GM06990 (cell line): ENCODE measurements around the gene GABRG3.
"Not testable (repeated sequence)": the region's sequence is repeated elsewhere in the genome, so short reads cannot be mapped to it uniquely, and the experiment has no call there.

ENCODE experiments used
- DNase-seq: peaks from one replicate; pipeline ENCODE4 v3.0.0-alpha.2; 2011; ENCODE audit not compliant: insufficient read length; ENCODE audit errors: extremely low read depth
- H3K27me3 ChIP-seq: replicated peaks from 2 replicates; pipeline ENCODE4 v1.6.0; 2011; ENCODE audit warnings: low read length; ENCODE audit not compliant: control insufficient read depth, insufficient read depth
- H3K36me3 ChIP-seq: 2 replicates; pipeline ENCODE4 v1.5.1; 2011; ENCODE audit warnings: low read length; ENCODE audit not compliant: control insufficient read depth, insufficient read depth
- H3K4me3 ChIP-seq: replicated peaks from 2 replicates; pipeline ENCODE4 v1.5.1; 2011; ENCODE audit warnings: low read depth, mild to moderate bottlenecking, control low read depth, low read length
- TF ChIP-seq, protein P1 (sequence below): IDR thresholded peaks from 2 replicates; pipeline ENCODE4 v1.5.1; 2011; ENCODE audit warnings: low read length, control low read depth, mild to moderate bottlenecking, inconsistent platforms; ENCODE audit not compliant: insufficient read depth, poor library complexity, severe bottlenecking

Gene GABRG3

DNA sequence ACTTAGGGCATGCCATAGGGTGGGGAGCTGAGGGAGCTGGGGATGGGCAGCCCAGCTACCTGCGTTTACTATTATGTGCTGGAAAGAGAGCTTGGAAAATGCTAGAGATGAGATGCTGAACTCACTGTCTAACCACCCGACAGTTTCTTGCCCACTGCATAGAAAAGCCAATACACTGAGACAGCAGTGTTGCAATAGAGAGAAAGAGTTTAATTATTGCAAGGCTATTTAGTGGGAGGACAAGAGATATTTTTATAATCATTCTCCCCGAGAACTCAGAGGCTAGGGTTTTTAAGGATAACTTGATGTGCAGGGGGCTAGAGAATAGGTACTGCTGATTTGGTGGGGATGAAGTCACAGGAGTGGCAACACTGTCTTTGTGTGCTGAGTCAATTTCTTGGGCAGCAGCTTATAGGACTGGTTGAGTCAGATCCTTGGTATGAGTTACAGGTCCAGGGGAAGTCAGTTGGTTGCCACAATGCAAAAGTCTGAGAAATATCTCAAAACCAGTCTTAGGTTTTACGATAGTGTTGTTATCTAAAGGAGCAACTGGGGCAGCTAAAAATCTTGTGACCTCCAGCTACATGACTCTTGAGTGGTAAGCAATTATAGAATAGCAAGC lies 205.9 kb downstream of the GABRG3 start:
- no peak overlapping the region for H3K4me3 ChIP-seq
- H3K36me3 ChIP-seq: no peaks in the 10 kb centered on the region
- TF ChIP-seq, protein P1, sequence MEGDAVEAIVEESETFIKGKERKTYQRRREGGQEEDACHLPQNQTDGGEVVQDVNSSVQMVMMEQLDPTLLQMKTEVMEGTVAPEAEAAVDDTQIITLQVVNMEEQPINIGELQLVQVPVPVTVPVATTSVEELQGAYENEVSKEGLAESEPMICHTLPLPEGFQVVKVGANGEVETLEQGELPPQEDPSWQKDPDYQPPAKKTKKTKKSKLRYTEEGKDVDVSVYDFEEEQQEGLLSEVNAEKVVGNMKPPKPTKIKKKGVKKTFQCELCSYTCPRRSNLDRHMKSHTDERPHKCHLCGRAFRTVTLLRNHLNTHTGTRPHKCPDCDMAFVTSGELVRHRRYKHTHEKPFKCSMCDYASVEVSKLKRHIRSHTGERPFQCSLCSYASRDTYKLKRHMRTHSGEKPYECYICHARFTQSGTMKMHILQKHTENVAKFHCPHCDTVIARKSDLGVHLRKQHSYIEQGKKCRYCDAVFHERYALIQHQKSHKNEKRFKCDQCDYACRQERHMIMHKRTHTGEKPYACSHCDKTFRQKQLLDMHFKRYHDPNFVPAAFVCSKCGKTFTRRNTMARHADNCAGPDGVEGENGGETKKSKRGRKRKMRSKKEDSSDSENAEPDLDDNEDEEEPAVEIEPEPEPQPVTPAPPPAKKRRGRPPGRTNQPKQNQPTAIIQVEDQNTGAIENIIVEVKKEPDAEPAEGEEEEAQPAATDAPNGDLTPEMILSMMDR: no peak
- no peak for DNase-seq
- no peaks in the 10 kb centered on the region; the same call in 1 of the 2 replicates for H3K27me3 ChIP-seq

DNA sequence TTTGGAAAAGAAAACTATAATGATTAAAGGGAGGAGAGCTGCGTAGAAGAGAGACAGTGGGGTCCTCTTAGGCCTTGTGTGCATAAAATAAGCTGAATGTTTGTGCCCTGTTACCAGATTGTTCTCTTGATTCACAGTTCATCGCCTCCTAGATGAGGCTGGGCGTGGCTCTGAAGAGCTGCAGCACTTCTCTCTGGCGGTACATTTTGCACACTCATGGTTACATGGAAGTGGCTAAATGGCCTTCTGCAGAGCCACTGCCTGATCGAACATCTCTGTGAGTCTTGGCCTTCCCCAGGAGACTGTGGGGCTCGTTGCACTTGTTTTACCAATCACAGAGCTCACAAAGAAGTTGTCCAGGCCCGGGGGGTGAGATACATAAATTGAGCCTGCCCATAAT lies 208.8 kb downstream of the GABRG3 start:
- TF ChIP-seq, protein P1: no peak
- no peaks in the 10 kb centered on the region for H3K36me3 ChIP-seq
- H3K27me3 ChIP-seq: no peaks in the 10 kb centered on the region
- H3K4me3 ChIP-seq: no peak overlapping the region
- no peak for DNase-seq

DNA sequence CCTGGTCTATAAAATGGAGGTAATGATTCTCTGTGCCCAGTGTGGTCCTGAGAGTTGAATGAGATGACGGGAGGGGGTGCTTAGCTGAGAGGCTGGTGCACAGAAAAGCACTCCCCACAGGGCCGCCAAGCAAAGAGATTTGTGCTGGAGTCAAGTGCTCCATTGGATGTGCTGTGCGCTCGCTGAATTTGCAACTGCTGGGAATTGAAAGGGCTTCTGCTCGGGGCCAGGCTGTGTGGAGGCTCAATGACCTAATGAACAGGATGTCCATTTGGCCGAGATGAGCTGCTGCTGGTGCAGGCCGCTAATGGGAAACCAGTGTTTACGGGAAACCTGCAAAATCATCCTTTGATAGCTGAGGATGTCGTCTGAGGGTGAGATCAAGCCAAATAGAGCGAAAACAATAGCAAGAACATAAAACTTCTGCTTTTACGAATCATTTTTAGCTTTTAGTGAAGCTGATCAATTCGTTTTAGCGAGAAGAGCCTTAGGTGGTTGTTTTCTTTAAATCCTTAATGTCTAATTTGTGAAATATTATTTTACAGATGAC lies 211.7 kb downstream of the GABRG3 start:
- Histone ChIP-seq H3K4me3 (no peak overlapping the region), H3K36me3 (no peaks in the 10 kb centered on the region), H3K27me3 (no peaks in the 10 kb centered on the region)
- TF ChIP-seq, protein P1: no peak
- no peak for DNase-seq

DNA sequence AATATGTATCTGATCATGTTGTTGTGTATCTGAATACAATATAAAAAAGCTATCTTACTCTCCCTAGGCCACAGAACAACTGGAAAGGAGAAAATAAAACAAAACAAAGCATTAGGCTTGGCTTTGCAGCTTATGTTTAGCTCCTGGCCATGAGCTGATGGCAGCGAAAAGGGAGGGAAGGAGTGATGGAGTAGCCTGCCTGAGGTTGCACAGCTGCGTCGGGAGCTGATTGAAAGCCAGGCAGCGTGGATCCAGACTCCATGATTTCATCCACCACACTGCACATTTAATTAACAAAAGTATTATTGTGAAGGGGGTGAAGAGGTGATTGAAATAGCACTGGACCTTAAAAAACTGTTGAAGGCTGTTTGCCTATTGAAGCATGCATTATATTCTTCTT lies 212.2 kb downstream of the GABRG3 start:
- Histone ChIP-seq H3K27me3 (no peaks in the 10 kb centered on the region), H3K4me3 (no peak overlapping the region), H3K36me3 (no peaks in the 10 kb centered on the region)
- DNase-seq: no peak
- TF ChIP-seq, protein P1: no peak

DNA sequence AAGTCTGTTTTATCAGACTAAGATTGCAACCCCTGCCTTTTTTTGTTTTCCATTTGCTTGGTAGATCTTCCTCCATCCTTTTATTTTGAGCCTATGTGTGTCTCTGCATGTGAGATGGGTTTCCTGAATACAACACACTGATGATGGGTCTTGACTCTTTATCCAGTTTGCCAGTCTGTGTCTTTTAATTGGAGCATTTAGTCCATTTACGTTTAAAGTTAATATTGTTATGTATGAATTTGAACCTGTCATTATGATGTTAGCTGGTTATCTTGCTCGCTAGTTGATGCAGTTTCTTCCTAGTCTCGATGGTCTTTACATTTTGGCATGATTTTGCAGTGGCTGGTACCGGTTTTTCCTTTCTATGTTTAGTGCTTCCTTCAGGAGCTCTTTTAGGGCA lies 220.5 kb downstream of the GABRG3 start:
- not testable (repeated sequence) for DNase-seq, H3K27me3 ChIP-seq, H3K4me3 ChIP-seq, H3K36me3 ChIP-seq

DNA sequence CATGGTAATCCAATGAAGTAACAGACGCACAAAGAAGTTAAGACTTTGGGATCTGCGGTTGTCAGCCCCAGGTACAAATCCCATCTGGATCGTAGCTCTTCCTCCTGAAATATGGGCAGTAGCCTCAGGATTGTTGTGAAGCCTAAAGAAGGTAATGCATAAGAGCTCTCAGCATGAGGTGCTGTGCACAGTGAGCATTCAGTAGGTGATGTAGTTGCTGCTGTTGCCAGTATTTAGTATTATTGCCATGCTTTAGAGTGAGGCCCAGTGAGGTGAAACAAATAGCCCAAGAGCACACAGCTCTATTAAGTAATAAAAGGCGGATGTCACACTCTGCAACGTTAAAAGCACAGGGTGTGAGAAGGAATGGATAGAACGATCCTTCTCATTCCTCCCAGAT lies 225.7 kb downstream of the GABRG3 start:
- TF ChIP-seq, protein P1: no peak
- DNase-seq: no peak
- Histone ChIP-seq H3K4me3 (no peak overlapping the region), H3K36me3 (no peaks in the 10 kb centered on the region), H3K27me3 (no peaks in the 10 kb centered on the region)
